ENCODE results near the gene CDH4. TPM values are rescaled to one million over a fixed set of nuclear protein-coding genes. Genes with fewer than 3 reads are reported as not detected.

The CDH4 gene
- total RNA-seq, 2 experiments from 2014 or later = not detected

- Histone ChIP-seq H3K9me2 (ENCODE audit: insufficient read depth, low read length) (no peaks in the 10 kb centered on the region), H3K36me3 (ENCODE audit: insufficient read depth, low read length) (no peaks in the 10 kb centered on the region), H3K79me2 (ENCODE audit: insufficient read depth, low read depth, low read length) (no peaks in the 10 kb centered on the region), H4K20me1 (ENCODE audit: insufficient read depth, low read length) (no peaks in the 10 kb centered on the region), H3K4me1 (ENCODE audit: insufficient read depth, low read length, poor library complexity, severe bottlenecking) (no peaks in the 10 kb centered on the region), H3K4me3 (ENCODE audit: low read depth, low read length, poor library complexity, severe bottlenecking) (no peak overlapping the region), H3K4me2 (ENCODE audit: low read length) (no peak overlapping the region), H3K27ac (ENCODE audit: low read depth, low read length, poor library complexity, severe bottlenecking) (no peak overlapping the region), H2AFZ (ENCODE audit: low read length) (no peak overlapping the region), H3K9me3 (ENCODE audit: low read length) (no peaks in the 10 kb centered on the region)
- POLR2A ChIA-PET = no interaction called here
- no peak for DNase-seq (ENCODE audit: low spot score)
- intact Hi-C loops (cut with micrococcal nuclease; ENCODE audit: unreplicated experiment) = no loop called here
- BruUV-seq (replicated peaks) = no TSS peak
- CTCF ChIA-PET (ENCODE audit: unreplicated experiment) = no interaction called here
- TF ChIP-seq CTCF (conservative IDR thresholded peaks at IDR 0.05; ENCODE audit: low read length) (no peak), EZH2phosphoT487 (IDR thresholded peaks at IDR 0.05; ENCODE audit: borderline replicate concordance, low read depth, low read length) (no peak)
These were observed 645.6 kb downstream of the CDH4 start for GRCh38 chr20:61897401-61898295.

GRCh38 chr20:61898405-61898804, 646.3 kb downstream of the CDH4 start:
- intact Hi-C loops (cut with micrococcal nuclease; ENCODE audit: unreplicated experiment) = no loop called here
- Histone ChIP-seq H4K20me1 (ENCODE audit: insufficient read depth, low read length) (no peaks in the 10 kb centered on the region), H3K79me2 (ENCODE audit: insufficient read depth, low read depth, low read length) (no peaks in the 10 kb centered on the region), H3K9me3 (ENCODE audit: low read length) (no peaks in the 10 kb centered on the region), H2AFZ (ENCODE audit: low read length) (no peak overlapping the region), H3K4me1 (ENCODE audit: insufficient read depth, low read length, poor library complexity, severe bottlenecking) (no peaks in the 10 kb centered on the region), H3K27ac (ENCODE audit: low read depth, low read length, poor library complexity, severe bottlenecking) (no peak overlapping the region), H3K4me2 (ENCODE audit: low read length) (no peak overlapping the region), H3K4me3 (ENCODE audit: low read depth, low read length, poor library complexity, severe bottlenecking) (no peak overlapping the region), H3K9me2 (ENCODE audit: insufficient read depth, low read length) (no peaks in the 10 kb centered on the region), H3K36me3 (ENCODE audit: insufficient read depth, low read length) (no peaks in the 10 kb centered on the region)
- no TSS peak for BruUV-seq (replicated peaks)
- no peak for DNase-seq (ENCODE audit: low spot score)
- no peak for TF ChIP-seq EZH2phosphoT487 (IDR thresholded peaks at IDR 0.05; ENCODE audit: borderline replicate concordance, low read depth, low read length)
- no peak for TF ChIP-seq CTCF (conservative IDR thresholded peaks at IDR 0.05; ENCODE audit: low read length)
- POLR2A ChIA-PET = no interaction called here
- CTCF ChIA-PET (ENCODE audit: unreplicated experiment) = no interaction called here

Measured in OCI-LY7 (cell line).